Measurements from ENCODE around the gene GIT2. TPM values are rescaled to one million over a fixed set of nuclear protein-coding genes. Genes with fewer than 3 reads are reported as not detected.
"Not testable (repeated sequence)": the region's sequence is repeated elsewhere in the genome, so short reads cannot be mapped to it uniquely, and the experiment has no call there.

GIT2 gene
- total RNA-seq, 1 experiment from 2014 or later: 36.7 TPM

DNA sequence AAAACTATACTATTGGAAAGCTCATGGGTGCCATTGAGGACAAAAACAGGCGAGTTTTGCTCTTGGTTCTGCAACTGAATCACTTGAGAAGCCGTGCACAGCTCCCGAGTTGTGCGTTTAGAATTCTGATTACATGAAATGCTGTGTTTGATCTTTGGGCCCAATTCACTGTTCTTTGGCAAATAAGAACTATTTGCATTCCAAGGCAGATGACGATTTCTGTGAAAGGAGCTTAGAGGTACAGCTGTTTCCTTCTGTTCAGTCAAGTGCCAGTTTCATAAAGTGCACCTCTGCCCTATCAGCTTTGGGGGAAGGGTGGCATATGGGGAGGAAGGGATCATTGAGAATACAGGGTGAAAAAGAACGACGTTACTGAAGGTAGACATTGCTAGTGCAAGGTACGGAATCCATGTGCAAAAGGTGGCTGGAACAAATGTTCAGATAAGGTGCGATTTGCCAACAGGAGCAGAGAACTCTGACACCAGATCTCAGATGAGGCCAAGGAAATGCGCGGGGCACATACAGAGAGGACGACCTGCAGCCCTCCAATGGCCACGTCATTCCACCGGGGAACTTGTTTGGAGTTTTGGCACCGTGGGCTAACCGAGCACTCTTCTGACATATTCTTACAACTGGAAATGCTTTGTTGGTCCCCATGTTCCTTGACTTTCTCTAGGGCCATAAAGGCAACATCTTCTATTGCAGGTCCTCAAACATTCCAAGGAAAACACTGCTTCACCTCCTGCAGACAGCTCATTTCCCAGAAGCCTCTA lies 66.0 kb downstream of the GIT2 start:
- H3F3A ChIP-seq (ENCODE audit: insufficient read depth, low read depth): peaks cover 12% of the 10 kb centered on the region; the same call in 1 of the 2 replicates
- H3K4me2 ChIP-seq: no peak overlapping the region
- H3K27ac ChIP-seq: no peak overlapping the region
- H3K9me3 ChIP-seq (ENCODE audit: insufficient read depth, low read depth): no peaks in the 10 kb centered on the region
- H3K79me2 ChIP-seq (ENCODE audit: low read depth): no peaks in the 10 kb centered on the region
- H2AFZ ChIP-seq: no peak overlapping the region
- H3K4me1 ChIP-seq (replicated peaks; ENCODE audit: insufficient read depth): 0 out of 2 replicates have a peak, but pooled peaks cover 3% of the 10 kb centered on the region
- no peak overlapping the region for H3K4me3 ChIP-seq
- H3K9me2 ChIP-seq (ENCODE audit: insufficient read depth): no peaks in the 10 kb centered on the region
- 0 out of 2 replicates have a peak, but pooled peaks cover 12% of the 10 kb centered on the region for H3K36me3 ChIP-seq (ENCODE audit: low read depth)
- CTCF ChIA-PET: interaction anchor here (0.6 kb wide), 1 partner anchor 77 kb away, joined by 3 read pairs; no protein-coding TSS in a partner anchor
- no TSS peak for BruUV-seq (replicated peaks)
- intact Hi-C loops (cut with micrococcal nuclease; ENCODE audit: unreplicated experiment): no loop called here
- H4K20me1 ChIP-seq (ENCODE audit: insufficient read depth): no peaks in the 10 kb centered on the region
- TF ChIP-seq EZH2 (IDR thresholded peaks at IDR 0.05; ENCODE audit: low read depth): no peak
- TF ChIP-seq, protein P1, sequence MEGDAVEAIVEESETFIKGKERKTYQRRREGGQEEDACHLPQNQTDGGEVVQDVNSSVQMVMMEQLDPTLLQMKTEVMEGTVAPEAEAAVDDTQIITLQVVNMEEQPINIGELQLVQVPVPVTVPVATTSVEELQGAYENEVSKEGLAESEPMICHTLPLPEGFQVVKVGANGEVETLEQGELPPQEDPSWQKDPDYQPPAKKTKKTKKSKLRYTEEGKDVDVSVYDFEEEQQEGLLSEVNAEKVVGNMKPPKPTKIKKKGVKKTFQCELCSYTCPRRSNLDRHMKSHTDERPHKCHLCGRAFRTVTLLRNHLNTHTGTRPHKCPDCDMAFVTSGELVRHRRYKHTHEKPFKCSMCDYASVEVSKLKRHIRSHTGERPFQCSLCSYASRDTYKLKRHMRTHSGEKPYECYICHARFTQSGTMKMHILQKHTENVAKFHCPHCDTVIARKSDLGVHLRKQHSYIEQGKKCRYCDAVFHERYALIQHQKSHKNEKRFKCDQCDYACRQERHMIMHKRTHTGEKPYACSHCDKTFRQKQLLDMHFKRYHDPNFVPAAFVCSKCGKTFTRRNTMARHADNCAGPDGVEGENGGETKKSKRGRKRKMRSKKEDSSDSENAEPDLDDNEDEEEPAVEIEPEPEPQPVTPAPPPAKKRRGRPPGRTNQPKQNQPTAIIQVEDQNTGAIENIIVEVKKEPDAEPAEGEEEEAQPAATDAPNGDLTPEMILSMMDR (conservative IDR thresholded peaks at IDR 0.05): no peak
- no peaks in the 10 kb centered on the region for H3K27me3 ChIP-seq (ENCODE audit: insufficient read depth, low read depth)
- no peak for DNase-seq
- POLR2A ChIA-PET (ENCODE audit: unreplicated experiment): no interaction called here

DNA sequence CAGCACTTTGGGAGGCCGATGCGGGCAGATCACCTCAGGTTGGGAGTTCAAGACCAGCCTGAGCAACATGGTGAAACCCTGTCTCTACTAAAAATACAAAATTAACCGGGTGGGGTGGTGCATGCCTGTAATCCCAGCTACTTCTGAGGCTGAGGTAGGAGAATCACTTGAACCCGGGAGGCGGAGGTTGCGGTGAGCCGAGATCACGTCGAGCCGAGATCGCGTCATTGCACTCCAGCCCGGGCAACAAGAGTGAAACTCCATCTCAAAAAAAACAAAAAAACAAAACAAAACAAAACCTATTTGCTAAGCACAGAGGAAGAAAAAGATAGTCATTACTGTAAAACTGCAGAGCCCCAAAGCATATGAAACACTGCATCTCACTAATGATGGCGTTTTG lies 66.8 kb downstream of the GIT2 start:
- CTCF ChIA-PET: interaction anchor here (0.6 kb wide), 1 partner anchor 171 kb away, joined by 3 read pairs; no protein-coding TSS in a partner anchor
- not testable (repeated sequence) for H2AFZ ChIP-seq
- POLR2A ChIA-PET (ENCODE audit: unreplicated experiment): interaction anchor here (0.6 kb wide), 1 partner anchor 141 kb away, joined by 3 read pairs; no protein-coding TSS in a partner anchor

DNA sequence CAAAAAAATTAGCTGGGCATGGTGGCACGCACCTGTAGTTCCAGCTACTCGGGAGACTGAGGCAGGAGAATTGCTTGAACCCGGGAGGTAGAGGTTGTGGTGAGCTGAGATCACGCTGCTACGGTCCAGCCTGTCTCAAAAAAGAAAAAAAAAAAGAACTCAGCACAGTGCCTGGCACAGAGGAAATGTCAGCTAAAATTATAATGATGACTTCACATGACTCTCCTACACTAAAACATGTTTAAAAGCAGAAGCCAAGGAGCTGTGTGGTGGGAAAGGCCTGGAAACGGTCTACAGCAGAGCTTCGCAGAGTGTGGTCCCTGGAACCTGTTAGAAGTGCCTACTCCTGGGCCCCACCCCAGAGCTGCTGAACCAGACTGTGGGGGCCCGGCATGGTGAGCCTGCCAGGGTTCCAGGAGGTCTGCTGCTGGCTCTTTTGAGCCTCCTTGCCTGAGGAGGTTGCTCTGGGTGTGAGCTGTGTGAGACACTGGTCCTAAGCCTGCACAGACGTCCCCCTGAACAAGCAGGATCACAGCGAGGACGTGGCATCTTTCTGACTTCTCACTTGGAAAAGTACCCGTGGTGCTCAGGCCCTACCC lies 68.0 kb downstream of the GIT2 start:
- TF ChIP-seq, protein P1 (conservative IDR thresholded peaks at IDR 0.05): no peak
- TF ChIP-seq EZH2 (IDR thresholded peaks at IDR 0.05; ENCODE audit: low read depth): no peak
- no peak overlapping the region for H3K4me2 ChIP-seq
- no peaks in the 10 kb centered on the region for H3K9me2 ChIP-seq (ENCODE audit: insufficient read depth)
- H2AFZ ChIP-seq: no peak overlapping the region
- no peak overlapping the region for H3K4me3 ChIP-seq
- no TSS peak for BruUV-seq (replicated peaks)
- intact Hi-C loops (cut with micrococcal nuclease; ENCODE audit: unreplicated experiment): no loop called here
- no peaks in the 10 kb centered on the region for H3K9me3 ChIP-seq (ENCODE audit: insufficient read depth, low read depth)
- no peaks in the 10 kb centered on the region for H4K20me1 ChIP-seq (ENCODE audit: insufficient read depth)
- ChIA-PET CTCF (interaction anchor here (0.7 kb wide), 1 partner anchor 16 kb away, joined by 5 read pairs; no protein-coding TSS in a partner anchor), POLR2A (ENCODE audit: unreplicated experiment) (no interaction called here)
- no peak overlapping the region for H3K27ac ChIP-seq
- H3K79me2 ChIP-seq (ENCODE audit: low read depth): no peaks in the 10 kb centered on the region
- H3F3A ChIP-seq (ENCODE audit: insufficient read depth, low read depth): peaks cover 13% of the 10 kb centered on the region; the same call in 1 of the 2 replicates
- H3K27me3 ChIP-seq (ENCODE audit: insufficient read depth, low read depth): no peaks in the 10 kb centered on the region
- 0 out of 2 replicates have a peak, but pooled peaks cover 3% of the 10 kb centered on the region for H3K4me1 ChIP-seq (replicated peaks; ENCODE audit: insufficient read depth)
- DNase-seq: no peak
- 0 out of 2 replicates have a peak, but pooled peaks cover 12% of the 10 kb centered on the region for H3K36me3 ChIP-seq (ENCODE audit: low read depth)

More for the DNA sequence above, 66.8 kb downstream of the GIT2 start:
- H3K4me2 ChIP-seq; H3K27ac ChIP-seq; H3K79me2 ChIP-seq (ENCODE audit: low read depth); H3K27me3 ChIP-seq (ENCODE audit: insufficient read depth, low read depth); H3K9me3 ChIP-seq (ENCODE audit: insufficient read depth, low read depth); intact Hi-C loops (cut with micrococcal nuclease; ENCODE audit: unreplicated experiment); H3K4me3 ChIP-seq; H3K9me2 ChIP-seq (ENCODE audit: insufficient read depth); BruUV-seq (replicated peaks); H3K4me1 ChIP-seq (replicated peaks; ENCODE audit: insufficient read depth); DNase-seq; H4K20me1 ChIP-seq (ENCODE audit: insufficient read depth): not testable (repeated sequence)
- peaks cover 12% of the 10 kb centered on the region; the same call in 1 of the 2 replicates for H3F3A ChIP-seq (ENCODE audit: insufficient read depth, low read depth)
- 0 out of 2 replicates have a peak, but pooled peaks cover 12% of the 10 kb centered on the region for H3K36me3 ChIP-seq (ENCODE audit: low read depth)
